IPS-18a (cell line): ENCODE results near the gene GDPD4.

Experiments used
- H3K27ac ChIP-seq: one replicate; pipeline ENCODE4 v1.5.1; 2013; ENCODE audit warnings: low read length
- H3K27me3 ChIP-seq: one replicate; pipeline ENCODE4 v1.6.1; 2013; ENCODE audit warnings: mild to moderate bottlenecking, low read length; ENCODE audit not compliant: control insufficient read depth, insufficient read depth
- H3K36me3 ChIP-seq: one replicate; pipeline ENCODE4 v1.6.1; 2013; ENCODE audit warnings: low read depth, low read length; ENCODE audit not compliant: control insufficient read depth
- H3K4me1 ChIP-seq: one replicate; pipeline ENCODE4 v1.6.1; 2013; ENCODE audit warnings: low read depth, low read length; ENCODE audit not compliant: control insufficient read depth
- H3K4me3 ChIP-seq: one replicate; pipeline ENCODE4 v1.5.1; 2013; ENCODE audit warnings: low read length
- H3K9ac ChIP-seq: one replicate; pipeline ENCODE4 v1.6.1; 2013; ENCODE audit warnings: mild to moderate bottlenecking, low read length, moderate library complexity
- H3K9me3 ChIP-seq: one replicate; pipeline ENCODE4 v1.6.1; 2013; ENCODE audit warnings: low read depth, low read length; ENCODE audit not compliant: control insufficient read depth

Gene GDPD4

DNA sequence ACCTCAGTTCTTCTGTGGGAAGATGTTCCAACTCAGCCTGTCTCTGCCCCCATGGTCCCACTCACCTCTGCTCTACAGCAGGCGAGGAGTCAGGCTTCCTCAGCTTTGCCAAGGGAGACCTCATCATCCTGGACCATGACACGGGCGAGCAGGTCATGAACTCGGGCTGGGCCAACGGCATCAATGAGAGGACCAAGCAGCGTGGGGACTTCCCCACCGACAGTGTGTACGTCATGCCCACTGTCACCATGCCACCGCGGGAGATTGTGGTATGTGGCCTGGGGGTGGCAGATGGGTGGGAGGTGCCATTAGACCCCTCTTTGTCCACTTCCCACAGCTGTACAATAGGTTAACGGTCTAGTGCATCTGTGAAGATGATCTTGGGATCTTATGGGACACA, 100.1 kb downstream of the GDPD4 start:
- Histone ChIP-seq H3K36me3 (no peaks in the 10 kb centered on the region), H3K4me1 (no peaks in the 10 kb centered on the region), H3K27ac (no peak overlapping the region), H3K27me3 (no peaks in the 10 kb centered on the region), H3K9me3 (no peaks in the 10 kb centered on the region), H3K9ac (no peak overlapping the region), H3K4me3 (no peak overlapping the region)

DNA sequence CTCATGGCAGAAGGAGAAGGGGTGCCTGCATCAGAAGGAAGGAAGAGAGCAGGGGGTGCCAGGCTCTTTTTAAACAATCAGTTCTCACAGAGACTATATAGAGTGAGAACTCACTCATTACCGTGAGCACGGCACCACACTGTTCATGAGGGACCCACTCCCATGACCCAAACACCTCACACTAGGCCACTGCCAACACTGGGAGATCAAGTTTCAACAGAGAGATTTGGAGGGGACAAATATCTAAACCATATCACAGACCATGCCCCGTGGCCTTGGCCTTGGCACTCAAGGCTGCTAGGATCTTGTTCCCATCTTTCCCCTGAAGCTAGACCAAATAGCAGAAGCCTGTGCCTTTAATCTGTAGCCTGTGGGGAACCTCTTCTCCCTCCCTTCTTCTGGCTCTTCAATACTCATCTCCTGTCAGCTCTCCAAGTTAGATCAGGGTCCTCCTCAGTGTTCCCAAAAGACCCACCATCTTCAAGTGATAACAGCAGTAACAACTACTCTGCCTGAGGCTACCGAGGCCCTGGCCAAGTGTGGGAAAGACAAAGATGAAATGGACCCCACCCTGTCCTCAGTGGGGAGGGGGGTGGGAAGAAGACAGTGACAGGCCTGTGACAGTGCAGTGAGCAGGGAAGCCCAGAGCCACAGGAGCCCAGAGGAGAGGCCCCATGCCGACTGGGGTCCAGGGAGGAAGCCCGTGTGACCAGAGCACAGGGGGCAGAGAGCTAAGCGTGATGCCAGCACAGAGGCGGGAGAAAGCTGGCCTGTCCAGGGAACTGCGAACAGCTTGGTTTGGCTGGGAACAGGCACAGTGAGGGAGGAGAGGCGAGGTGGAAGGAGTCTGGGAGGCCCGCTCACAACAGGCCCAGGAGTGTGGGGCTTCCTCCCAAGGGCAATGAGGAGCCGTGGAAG, 100.9 kb downstream of the GDPD4 start:
- Histone ChIP-seq H3K9me3 (no peaks in the 10 kb centered on the region), H3K27me3 (no peaks in the 10 kb centered on the region), H3K36me3 (no peaks in the 10 kb centered on the region), H3K27ac (no peak overlapping the region), H3K9ac (no peak overlapping the region), H3K4me1 (no peaks in the 10 kb centered on the region), H3K4me3 (no peak overlapping the region)

DNA sequence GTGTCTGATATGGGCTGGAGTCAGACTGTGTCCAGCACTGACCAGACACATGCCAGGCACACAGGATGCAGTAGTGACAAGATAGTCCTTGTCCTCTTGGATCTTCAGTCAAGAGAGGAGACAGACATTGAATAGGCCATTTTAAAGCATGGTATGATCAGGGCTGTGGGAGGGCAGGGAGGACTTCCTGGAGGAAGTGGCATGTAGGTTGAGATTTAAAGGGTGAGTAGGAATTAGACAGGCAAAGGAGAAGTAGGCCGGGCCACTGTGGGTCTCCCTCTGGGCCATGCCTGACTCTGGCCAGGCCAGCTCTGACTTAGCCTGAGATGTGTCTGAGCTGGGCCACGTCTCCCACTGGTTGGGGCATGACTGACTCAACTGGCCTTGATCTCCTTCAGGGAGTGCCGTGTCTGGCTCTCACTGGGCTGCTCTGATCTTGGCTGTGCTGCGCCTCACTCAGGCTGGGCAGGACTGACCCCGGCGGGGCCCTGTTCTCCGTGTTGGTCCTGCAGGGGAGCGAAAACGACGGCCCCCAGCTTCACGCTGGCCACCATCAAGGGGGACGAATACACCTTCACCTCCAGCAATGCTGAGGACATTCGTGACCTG, 102.2 kb downstream of the GDPD4 start:
- Histone ChIP-seq H3K4me1 (no peaks in the 10 kb centered on the region), H3K27me3 (no peaks in the 10 kb centered on the region), H3K36me3 (no peaks in the 10 kb centered on the region)

DNA sequence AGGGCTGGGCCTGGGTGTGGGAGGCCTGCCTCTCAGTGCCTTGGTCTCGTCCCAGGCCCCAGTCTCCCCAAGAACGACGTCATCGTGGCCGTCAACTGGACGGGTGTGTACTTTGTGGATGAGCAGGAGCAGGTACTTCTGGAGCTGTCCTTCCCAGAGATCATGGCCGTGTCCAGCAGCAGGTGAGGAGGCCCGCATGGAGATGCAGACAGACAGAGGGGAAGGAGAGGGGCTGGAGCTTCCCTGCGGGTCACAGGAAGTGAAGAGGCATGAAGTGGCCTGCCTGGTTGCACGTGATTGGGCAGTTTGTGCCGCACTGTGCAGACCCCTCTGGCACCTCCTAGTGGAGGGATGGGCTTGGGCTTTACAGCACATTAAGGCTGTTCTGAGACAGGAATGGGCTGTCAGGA, 103.0 kb downstream of the GDPD4 start:
- H3K27ac ChIP-seq: no peak overlapping the region
- no peaks in the 10 kb centered on the region for H3K9me3 ChIP-seq
- no peaks in the 10 kb centered on the region for H3K36me3 ChIP-seq
- no peak overlapping the region for H3K9ac ChIP-seq
- no peaks in the 10 kb centered on the region for H3K27me3 ChIP-seq
- H3K4me3 ChIP-seq: no peak overlapping the region
- H3K4me1 ChIP-seq: no peaks in the 10 kb centered on the region

More for the DNA sequence above, 102.2 kb downstream of the GDPD4 start:
- Histone ChIP-seq H3K9me3 (no peaks in the 10 kb centered on the region), H3K4me3 (no peak overlapping the region), H3K27ac (no peak overlapping the region), H3K9ac (no peak overlapping the region)

DNA sequence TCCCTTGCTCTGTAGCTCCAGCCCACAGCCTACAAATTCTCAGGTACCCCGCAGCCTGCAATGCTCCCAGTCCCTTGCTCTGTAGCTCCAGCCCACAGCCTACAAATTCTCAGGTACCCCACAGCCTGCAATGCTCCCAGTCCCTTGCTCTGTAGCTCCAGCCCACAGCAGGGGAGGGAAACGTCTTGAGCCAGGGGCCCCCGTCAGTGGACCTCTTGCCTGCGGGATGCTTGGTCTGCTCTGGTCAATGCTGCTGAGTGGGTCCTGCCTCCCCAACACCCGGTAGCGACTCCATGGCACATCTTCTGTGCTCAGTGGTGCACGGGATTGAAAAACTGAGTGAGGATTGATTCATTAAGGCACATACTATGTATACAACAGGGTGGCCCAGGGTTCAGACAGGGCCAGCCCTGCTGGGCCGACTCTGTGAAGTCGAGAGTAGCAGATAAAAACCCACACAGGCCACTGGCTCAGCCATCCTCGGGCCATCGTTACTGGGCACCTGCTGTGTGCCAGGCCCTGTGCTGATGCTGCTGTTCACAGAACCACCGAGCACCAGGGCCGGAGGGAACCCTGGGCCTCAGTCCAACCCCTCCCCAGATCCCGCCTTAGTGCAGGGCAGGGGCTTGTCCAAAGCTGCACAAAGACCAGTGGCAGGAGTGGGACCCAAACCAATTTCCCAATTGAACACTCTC, 103.7 kb downstream of the GDPD4 start:
- no peaks in the 10 kb centered on the region for H3K36me3 ChIP-seq
- H3K27ac ChIP-seq: no peak overlapping the region
- H3K4me1 ChIP-seq: no peaks in the 10 kb centered on the region
- H3K4me3 ChIP-seq: no peak overlapping the region
- H3K9ac ChIP-seq: no peak overlapping the region
- no peaks in the 10 kb centered on the region for H3K9me3 ChIP-seq
- H3K27me3 ChIP-seq: no peaks in the 10 kb centered on the region

DNA sequence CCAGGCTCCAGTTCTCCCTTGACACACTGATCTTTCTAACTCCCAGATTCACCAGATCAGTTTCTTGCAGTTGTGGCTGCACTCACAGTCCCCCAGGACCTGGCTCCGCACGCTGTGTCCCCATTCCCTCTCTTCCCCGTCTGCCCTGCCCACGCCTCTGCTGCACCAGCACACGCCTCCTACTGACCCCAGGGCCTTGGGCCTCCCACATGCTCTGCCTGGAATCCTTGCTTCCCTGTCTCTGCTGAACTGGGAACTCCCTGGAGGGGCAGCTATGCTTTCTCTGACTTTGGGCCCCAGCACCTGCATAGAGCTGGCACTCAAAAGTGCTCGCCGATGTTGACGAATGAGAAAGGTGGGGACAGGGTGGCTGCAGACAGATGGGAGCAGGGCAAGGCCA, 104.5 kb downstream of the GDPD4 start:
- H3K27ac ChIP-seq: no peak overlapping the region
- H3K36me3 ChIP-seq: no peaks in the 10 kb centered on the region
- H3K4me3 ChIP-seq: no peak overlapping the region
- no peak overlapping the region for H3K9ac ChIP-seq
- H3K27me3 ChIP-seq: no peaks in the 10 kb centered on the region
- H3K4me1 ChIP-seq: no peaks in the 10 kb centered on the region
- no peaks in the 10 kb centered on the region for H3K9me3 ChIP-seq

DNA sequence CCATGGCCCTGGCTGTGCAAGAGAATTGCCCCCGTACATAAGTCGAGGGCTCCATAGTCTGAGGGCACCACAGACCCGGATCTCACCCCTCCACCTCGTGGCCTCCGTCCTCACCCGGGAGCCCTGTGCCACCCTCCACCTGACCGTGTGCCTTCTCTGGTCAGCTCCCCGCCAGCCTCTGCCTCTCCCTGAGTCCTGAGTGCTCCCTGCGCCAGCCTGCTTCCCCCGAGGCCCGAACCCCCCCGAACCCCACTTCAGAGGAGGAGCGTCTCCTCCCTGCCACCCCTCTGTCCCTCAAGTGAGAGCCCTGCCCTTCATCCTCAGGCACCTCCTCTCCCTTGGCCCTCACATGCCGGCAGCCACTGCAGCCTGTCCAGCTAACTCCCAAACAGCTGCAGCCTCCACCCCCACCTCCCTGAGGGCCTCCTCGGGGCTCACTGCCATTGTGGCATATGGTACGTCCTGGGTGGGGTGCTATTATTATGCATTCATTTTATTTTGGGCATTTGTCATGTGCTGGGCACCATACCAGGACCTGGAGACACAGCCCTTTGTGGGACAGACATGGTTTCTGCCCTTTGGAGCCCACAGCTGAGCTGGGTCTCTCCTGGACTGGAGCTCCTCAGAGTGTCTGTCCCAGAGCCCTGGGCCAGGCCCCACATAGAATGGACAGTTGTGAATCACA, 106.3 kb downstream of the GDPD4 start:
- H3K36me3 ChIP-seq: no peaks in the 10 kb centered on the region
- no peak overlapping the region for H3K27ac ChIP-seq

DNA sequence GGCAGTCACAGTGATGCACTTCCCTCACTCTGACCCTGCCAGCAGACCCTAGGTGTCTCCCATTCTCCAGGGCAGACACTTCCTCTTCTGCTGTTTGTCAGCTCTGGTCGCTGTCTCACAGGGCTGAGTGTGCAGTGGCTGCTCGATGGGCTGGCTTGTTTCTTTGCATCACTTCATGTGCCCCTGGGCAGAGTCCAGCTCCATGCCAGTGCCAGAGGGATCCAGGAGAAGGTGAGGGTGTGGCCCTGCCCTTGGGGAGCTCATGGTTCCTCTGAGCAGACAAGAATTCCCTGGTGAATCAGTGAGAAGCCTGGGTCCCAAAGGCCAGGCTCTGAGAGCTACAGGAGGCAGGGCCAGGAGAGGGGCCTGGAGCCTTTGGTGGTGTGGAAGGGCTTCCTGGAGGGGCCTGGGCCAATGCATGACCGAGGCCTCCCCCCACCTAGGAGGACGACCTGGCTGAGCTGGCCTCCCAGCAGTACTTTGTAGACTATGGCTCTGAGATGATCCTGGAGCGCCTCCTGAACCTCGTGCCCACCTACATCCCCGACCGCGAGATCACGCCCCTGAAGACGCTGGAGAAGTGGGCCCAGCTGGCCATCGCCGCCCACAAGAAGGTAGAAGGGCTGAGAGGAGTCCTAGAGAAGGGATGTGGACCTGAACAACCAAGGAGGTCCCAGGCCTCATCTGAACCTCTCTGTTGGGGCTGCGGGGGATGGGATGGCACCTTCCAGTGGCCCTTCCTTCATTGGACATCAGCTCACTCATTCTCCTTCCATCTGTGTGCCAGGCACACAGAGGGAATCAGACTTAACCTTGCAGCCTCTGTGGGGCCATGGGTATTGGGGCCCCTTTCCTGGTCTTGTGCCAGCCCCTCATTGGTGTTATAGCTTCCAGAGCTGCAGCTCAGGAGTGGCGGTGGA, 107.3 kb downstream of the GDPD4 start:
- Histone ChIP-seq H3K4me3 (no peak overlapping the region), H3K4me1 (no peaks in the 10 kb centered on the region), H3K36me3 (no peaks in the 10 kb centered on the region), H3K9ac (no peak overlapping the region), H3K27me3 (no peaks in the 10 kb centered on the region), H3K9me3 (no peaks in the 10 kb centered on the region), H3K27ac (no peak overlapping the region)

More for the DNA sequence above, 106.3 kb downstream of the GDPD4 start:
- H3K9ac ChIP-seq: no peak overlapping the region
- no peaks in the 10 kb centered on the region for H3K4me1 ChIP-seq
- no peaks in the 10 kb centered on the region for H3K9me3 ChIP-seq
- no peaks in the 10 kb centered on the region for H3K27me3 ChIP-seq
- no peak overlapping the region for H3K4me3 ChIP-seq

DNA sequence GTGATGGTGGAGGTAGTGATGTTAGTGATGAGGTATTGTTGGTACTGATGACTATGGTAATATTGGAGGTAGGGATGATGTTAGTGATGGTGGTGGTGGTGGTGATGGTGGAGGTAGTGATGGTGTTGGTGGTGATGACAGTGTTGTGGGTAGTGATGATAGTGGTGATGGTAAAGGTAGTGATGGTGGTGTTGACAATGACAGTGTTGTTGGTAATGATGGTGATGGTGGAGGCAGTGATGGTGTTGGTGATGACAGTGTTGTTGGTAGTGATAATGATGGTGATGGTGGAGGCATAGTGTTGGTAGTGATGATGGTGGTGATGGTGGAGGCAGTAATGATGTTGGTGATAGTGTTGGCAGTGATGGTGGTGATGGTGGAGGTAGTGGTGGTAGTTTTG, 108.3 kb downstream of the GDPD4 start:
- H3K27me3 ChIP-seq: no peaks in the 10 kb centered on the region
- H3K36me3 ChIP-seq: no peaks in the 10 kb centered on the region
- no peaks in the 10 kb centered on the region for H3K4me1 ChIP-seq
- H3K4me3 ChIP-seq: no peak overlapping the region
- no peaks in the 10 kb centered on the region for H3K9me3 ChIP-seq
- H3K9ac ChIP-seq: no peak overlapping the region
- no peak overlapping the region for H3K27ac ChIP-seq

DNA sequence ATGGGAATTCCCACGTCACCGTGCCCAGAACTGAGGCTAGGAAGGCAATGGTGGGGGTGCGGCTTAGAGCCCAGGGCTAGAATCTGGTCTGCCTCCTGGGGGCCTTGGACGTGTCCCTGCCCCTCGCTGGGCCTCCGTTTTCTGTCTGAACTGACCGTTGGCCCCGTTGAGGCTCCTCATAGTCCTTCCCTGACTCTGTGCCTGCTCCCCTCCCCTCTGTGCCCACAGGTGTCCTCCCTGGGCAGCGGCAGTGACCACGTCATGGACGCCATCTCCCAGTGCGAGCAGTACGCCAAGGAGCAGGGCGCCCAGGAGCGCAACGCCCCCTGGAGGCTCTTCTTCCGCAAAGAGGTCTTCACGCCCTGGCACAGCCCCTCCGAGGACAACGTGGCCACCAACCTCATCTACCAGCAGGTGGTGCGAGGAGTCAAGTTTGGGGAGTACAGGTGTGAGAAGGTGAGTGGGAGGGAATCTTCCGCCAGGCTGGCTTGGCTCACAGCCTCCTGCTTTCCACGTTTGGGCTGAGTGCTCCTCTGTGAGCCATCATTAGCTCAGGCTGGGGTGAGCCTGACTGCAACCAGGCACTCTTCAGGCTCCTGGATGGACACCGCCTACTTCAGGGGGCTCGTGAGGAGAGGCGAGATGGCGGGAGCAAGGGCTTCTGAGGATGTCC, 109.5 kb downstream of the GDPD4 start:
- no peak overlapping the region for H3K4me3 ChIP-seq
- no peaks in the 10 kb centered on the region for H3K4me1 ChIP-seq
- no peak overlapping the region for H3K9ac ChIP-seq
- H3K27me3 ChIP-seq: no peaks in the 10 kb centered on the region
- no peaks in the 10 kb centered on the region for H3K36me3 ChIP-seq
- no peak overlapping the region for H3K27ac ChIP-seq
- no peaks in the 10 kb centered on the region for H3K9me3 ChIP-seq
